ENCODE results near the gene RBM26. TPM values are rescaled to one million over a fixed set of nuclear protein-coding genes. Genes with fewer than 3 reads are reported as not detected.
"Not testable (repeated sequence)": the region's sequence is repeated elsewhere in the genome, so short reads cannot be mapped to it uniquely, and the experiment has no call there.

RBM26 gene
- total and polyA plus RNA-seq, 7 experiments from 2014 or later: 15.7 to 136 (median 77.5) TPM

DNA sequence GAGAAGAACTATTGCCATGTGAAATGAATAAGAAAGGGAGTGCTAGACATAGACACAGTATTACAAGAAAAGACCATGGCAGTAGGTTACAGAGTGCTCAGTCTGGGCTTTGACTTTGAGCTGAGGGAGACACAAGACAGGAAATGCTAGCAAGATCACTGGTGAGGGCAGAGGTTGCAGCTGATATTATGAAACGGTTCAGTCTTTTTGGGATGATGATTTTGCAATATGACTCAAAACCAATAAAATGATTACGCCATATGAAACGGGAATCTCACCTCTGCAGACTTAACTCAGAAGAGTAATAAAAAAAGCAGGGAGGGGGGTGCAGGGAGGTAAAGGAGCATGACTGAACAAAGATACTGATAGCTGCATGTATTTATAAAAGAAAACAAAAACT, 123.1 kb downstream of the RBM26 start:
- Mint-ChIP-seq H3K9me3 (no peaks in the 10 kb centered on the region), H3K4me1 (peaks cover 0 to 7% (median 0%) of the 10 kb centered on the region in 7 donors), H3K27me3 (peaks cover 0 to 4% (median 0%) of the 10 kb centered on the region in 5 donors), H3K4me3 (no peak overlapping the region), H3K27ac (no peak overlapping the region), H3K36me3 (no peaks in the 10 kb centered on the region)
- H3K27me3 ChIP-seq (ENCODE audit: control insufficient read depth in 2 of 2, insufficient read depth in 2 of 2, low read length in 2 of 2): no peaks in the 10 kb centered on the region
- no peaks in the 10 kb centered on the region for H3K4me1 ChIP-seq (ENCODE audit: control insufficient read depth in 2 of 2, insufficient read depth in 2 of 2, low read length in 2 of 2)
- POLR2A ChIA-PET: no interaction called here
- H3K4me3 ChIP-seq (ENCODE audit: low read length): no peak overlapping the region
- H3K36me3 ChIP-seq (ENCODE audit: control insufficient read depth in 2 of 3, insufficient read depth in 3 of 3, low read length in 3 of 3): no peaks in the 10 kb centered on the region
- ATAC-seq (peak; percentile 32), DNase-seq (no peak)
- no peaks in the 10 kb centered on the region for H3K9me3 ChIP-seq (ENCODE audit: control insufficient read depth in 2 of 3, low read length in 3 of 3)
- intact Hi-C loops (cut with micrococcal nuclease): no loop called here
- CTCF ChIA-PET: no interaction called here
- no peak overlapping the region for H3K27ac ChIP-seq (ENCODE audit: low read depth, low read length)

DNA sequence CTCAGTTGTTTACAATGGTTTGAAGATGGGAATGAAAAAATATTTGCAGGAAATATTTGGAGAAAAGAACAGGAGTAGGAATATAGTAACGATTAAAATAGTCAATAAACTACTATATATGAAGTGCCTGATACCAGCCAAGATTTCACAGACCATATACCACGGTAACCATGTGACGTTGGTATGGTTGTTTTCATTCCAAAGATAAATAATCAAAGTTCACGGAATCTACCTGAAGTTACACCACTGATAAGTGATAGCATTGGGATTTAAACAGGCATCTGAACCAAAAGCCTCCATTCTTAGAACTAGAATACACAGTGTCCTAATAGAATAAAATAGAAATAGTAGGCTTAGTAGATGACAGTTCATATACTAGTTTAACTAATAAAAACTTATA, 123.5 kb downstream of the RBM26 start:
- no peak for ATAC-seq
- Mint-ChIP-seq H3K9me3 (no peaks in the 10 kb centered on the region), H3K4me3 (no peak overlapping the region), H3K36me3 (no peaks in the 10 kb centered on the region), H3K27me3 (peaks cover 0 to 4% (median 0%) of the 10 kb centered on the region in 5 donors), H3K27ac (no peak overlapping the region), H3K4me1 (peaks cover 0 to 7% (median 0%) of the 10 kb centered on the region in 7 donors)
- DNase-seq: no peak
- H3K27me3 ChIP-seq (ENCODE audit: control insufficient read depth in 2 of 2, insufficient read depth in 2 of 2, low read length in 2 of 2): no peaks in the 10 kb centered on the region
- no peak overlapping the region for H3K4me3 ChIP-seq (ENCODE audit: low read length)
- H3K27ac ChIP-seq (ENCODE audit: low read depth, low read length): no peak overlapping the region
- H3K4me1 ChIP-seq (ENCODE audit: control insufficient read depth in 2 of 2, insufficient read depth in 2 of 2, low read length in 2 of 2): no peaks in the 10 kb centered on the region
- CTCF ChIA-PET: no interaction called here
- intact Hi-C loops (cut with micrococcal nuclease): no loop called here
- no peaks in the 10 kb centered on the region for H3K36me3 ChIP-seq (ENCODE audit: control insufficient read depth in 2 of 3, insufficient read depth in 3 of 3, low read length in 3 of 3)
- POLR2A ChIA-PET: no interaction called here
- H3K9me3 ChIP-seq (ENCODE audit: control insufficient read depth in 2 of 3, low read length in 3 of 3): no peaks in the 10 kb centered on the region

DNA sequence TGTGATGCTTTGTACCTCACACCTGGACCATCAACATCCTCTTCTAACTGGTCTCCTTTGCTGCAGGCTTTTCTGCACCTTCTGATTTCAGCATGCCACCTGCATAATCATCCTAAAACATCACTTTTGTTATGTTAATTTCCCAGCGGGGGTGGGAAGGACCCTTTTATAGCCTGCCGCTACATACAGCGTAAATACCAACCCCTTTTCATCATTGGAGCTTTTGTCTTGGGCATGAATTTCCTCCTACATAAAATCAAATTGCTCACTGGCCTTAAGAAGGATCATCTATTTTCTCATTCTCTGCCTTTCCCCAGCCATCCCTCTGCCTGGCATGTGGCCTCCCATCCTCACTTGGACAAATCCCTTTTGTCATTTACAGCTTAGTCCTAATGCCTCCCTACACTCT, 124.7 kb downstream of the RBM26 start:
- Histone ChIP-seq H3K27ac (ENCODE audit: low read depth, low read length) (no peak overlapping the region), H3K36me3 (ENCODE audit: control insufficient read depth in 2 of 3, insufficient read depth in 3 of 3, low read length in 3 of 3) (no peaks in the 10 kb centered on the region), H3K4me3 (ENCODE audit: low read length) (no peak overlapping the region), H3K4me1 (ENCODE audit: control insufficient read depth in 2 of 2, insufficient read depth in 2 of 2, low read length in 2 of 2) (no peaks in the 10 kb centered on the region), H3K27me3 (ENCODE audit: control insufficient read depth in 2 of 2, insufficient read depth in 2 of 2, low read length in 2 of 2) (no peaks in the 10 kb centered on the region), H3K9me3 (ENCODE audit: control insufficient read depth in 2 of 3, low read length in 3 of 3) (no peaks in the 10 kb centered on the region)
- Mint-ChIP-seq H3K36me3 (no peaks in the 10 kb centered on the region), H3K9me3 (no peaks in the 10 kb centered on the region), H3K4me1 (peaks cover 0 to 7% (median 0%) of the 10 kb centered on the region in 7 donors), H3K27me3 (peaks cover 0 to 4% (median 0%) of the 10 kb centered on the region in 5 donors), H3K27ac (no peak overlapping the region), H3K4me3 (no peak overlapping the region)
- ATAC-seq (no peak), DNase-seq (no peak)
- ChIA-PET CTCF (no interaction called here), POLR2A (no interaction called here)
- intact Hi-C loops (cut with micrococcal nuclease): no loop called here

DNA sequence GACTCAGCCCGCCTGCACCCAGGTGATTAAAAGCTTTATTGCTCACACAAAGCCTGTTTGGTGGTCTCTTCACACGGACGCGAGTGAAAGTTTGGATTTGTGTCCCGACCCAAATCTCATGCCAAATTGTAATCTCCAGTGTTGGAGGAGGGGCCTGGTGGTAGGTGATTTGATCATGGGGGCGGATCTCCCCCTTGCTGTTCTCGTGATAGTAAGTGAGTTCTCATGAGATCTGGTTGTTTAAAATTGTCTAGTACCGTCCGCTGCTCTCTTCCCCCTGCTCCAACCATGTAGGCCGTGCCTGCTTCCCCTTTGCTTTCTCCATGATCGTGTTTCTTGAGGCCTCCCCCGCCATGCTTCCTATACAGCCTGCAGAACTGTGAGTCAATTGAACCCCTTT, 126.3 kb downstream of the RBM26 start:
- H3K27me3 ChIP-seq (ENCODE audit: control insufficient read depth in 2 of 2, insufficient read depth in 2 of 2, low read length in 2 of 2); POLR2A ChIA-PET; H3K9me3 Mint-ChIP-seq; ATAC-seq; H3K36me3 Mint-ChIP-seq; H3K27ac Mint-ChIP-seq; intact Hi-C loops (cut with micrococcal nuclease); H3K4me3 ChIP-seq (ENCODE audit: low read length); H3K4me1 ChIP-seq (ENCODE audit: control insufficient read depth in 2 of 2, insufficient read depth in 2 of 2, low read length in 2 of 2); H3K4me1 Mint-ChIP-seq; H3K9me3 ChIP-seq (ENCODE audit: control insufficient read depth in 2 of 3, low read length in 3 of 3); DNase-seq; H3K36me3 ChIP-seq (ENCODE audit: control insufficient read depth in 2 of 3, insufficient read depth in 3 of 3, low read length in 3 of 3); CTCF ChIA-PET; H3K4me3 Mint-ChIP-seq; H3K27ac ChIP-seq (ENCODE audit: low read depth, low read length): not testable (repeated sequence)
- peaks cover 2 to 10% (median 8%) of the 10 kb centered on the region in 5 donors for H3K27me3 Mint-ChIP-seq

DNA sequence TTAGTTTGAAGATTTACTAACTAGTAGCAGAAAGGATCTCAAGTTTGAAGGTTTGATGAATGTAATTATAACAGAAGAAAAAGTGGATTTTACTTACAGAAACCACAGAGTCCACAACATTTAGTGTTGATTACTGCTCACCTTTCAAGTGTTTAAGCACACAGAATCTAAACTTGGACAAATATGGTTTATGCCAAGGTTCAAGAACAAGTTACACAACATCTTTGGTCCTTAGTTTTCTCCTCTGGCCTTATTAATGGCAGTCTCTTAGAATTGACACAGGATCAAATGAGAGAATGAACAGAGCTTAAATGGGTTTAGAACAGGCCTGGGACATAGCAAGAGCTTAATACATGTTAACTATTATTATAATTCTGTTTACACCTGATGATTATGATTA, 133.0 kb downstream of the RBM26 start:
- H3K36me3 Mint-ChIP-seq: no peaks in the 10 kb centered on the region
- POLR2A ChIA-PET: no interaction called here
- H3K4me1 Mint-ChIP-seq: no peaks in the 10 kb centered on the region
- no peak overlapping the region for H3K27ac ChIP-seq (ENCODE audit: low read depth, low read length)
- peaks cover 0 to 8% (median 1%) of the 10 kb centered on the region in 11 donors for H3K9me3 Mint-ChIP-seq
- ATAC-seq (no peak), DNase-seq (no peak)
- no peaks in the 10 kb centered on the region for H3K9me3 ChIP-seq (ENCODE audit: control insufficient read depth in 2 of 3, low read length in 3 of 3)
- no peak overlapping the region for H3K4me3 Mint-ChIP-seq
- H3K27me3 ChIP-seq (ENCODE audit: control insufficient read depth in 2 of 2, insufficient read depth in 2 of 2, low read length in 2 of 2): no peaks in the 10 kb centered on the region
- H3K27ac Mint-ChIP-seq: no peak overlapping the region
- H3K4me3 ChIP-seq (ENCODE audit: low read length): no peak overlapping the region
- no peaks in the 10 kb centered on the region for H3K36me3 ChIP-seq (ENCODE audit: control insufficient read depth in 2 of 3, insufficient read depth in 3 of 3, low read length in 3 of 3)
- H3K4me1 ChIP-seq (ENCODE audit: control insufficient read depth in 2 of 2, insufficient read depth in 2 of 2, low read length in 2 of 2): no peaks in the 10 kb centered on the region
- CTCF ChIA-PET: no interaction called here
- intact Hi-C loops (cut with micrococcal nuclease): no loop called here
- H3K27me3 Mint-ChIP-seq: peaks cover 8 to 22% (median 19%) of the 10 kb centered on the region in 5 donors

DNA sequence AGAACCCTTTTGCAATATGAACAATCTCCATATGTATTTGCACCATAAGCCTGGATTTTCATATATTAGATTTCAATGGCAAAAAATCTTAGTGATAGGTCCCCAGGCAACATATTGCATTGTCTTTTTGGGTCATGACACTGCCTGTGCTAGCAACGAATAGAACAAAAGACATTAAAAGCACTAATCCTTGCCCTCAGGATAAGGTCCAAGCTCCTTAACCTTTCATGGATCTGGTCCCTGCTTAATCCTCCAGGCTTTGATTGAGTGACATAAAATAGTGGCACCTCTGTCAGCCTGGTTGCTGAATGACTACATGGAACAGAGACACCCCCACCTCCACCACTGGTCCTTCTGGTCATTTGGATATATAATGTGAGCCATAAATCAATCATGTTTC, 134.4 kb downstream of the RBM26 start:
- CTCF ChIA-PET: no interaction called here
- Histone ChIP-seq H3K4me1 (ENCODE audit: control insufficient read depth in 2 of 2, insufficient read depth in 2 of 2, low read length in 2 of 2) (no peaks in the 10 kb centered on the region), H3K4me3 (ENCODE audit: low read length) (no peak overlapping the region), H3K36me3 (ENCODE audit: control insufficient read depth in 2 of 3, insufficient read depth in 3 of 3, low read length in 3 of 3) (no peaks in the 10 kb centered on the region), H3K27me3 (ENCODE audit: control insufficient read depth in 2 of 2, insufficient read depth in 2 of 2, low read length in 2 of 2) (no peaks in the 10 kb centered on the region), H3K27ac (ENCODE audit: low read depth, low read length) (no peak overlapping the region), H3K9me3 (ENCODE audit: control insufficient read depth in 2 of 3, low read length in 3 of 3) (no peaks in the 10 kb centered on the region)
- H3K4me1 Mint-ChIP-seq: no peaks in the 10 kb centered on the region
- peaks cover 8 to 22% (median 19%) of the 10 kb centered on the region in 5 donors for H3K27me3 Mint-ChIP-seq
- intact Hi-C loops (cut with micrococcal nuclease): no loop called here
- no peak overlapping the region for H3K4me3 Mint-ChIP-seq
- peaks cover 0 to 10% (median 3%) of the 10 kb centered on the region in 11 donors for H3K9me3 Mint-ChIP-seq
- no peak for DNase-seq
- POLR2A ChIA-PET: no interaction called here
- H3K27ac Mint-ChIP-seq: no peak overlapping the region
- ATAC-seq: no peak
- no peaks in the 10 kb centered on the region for H3K36me3 Mint-ChIP-seq

DNA sequence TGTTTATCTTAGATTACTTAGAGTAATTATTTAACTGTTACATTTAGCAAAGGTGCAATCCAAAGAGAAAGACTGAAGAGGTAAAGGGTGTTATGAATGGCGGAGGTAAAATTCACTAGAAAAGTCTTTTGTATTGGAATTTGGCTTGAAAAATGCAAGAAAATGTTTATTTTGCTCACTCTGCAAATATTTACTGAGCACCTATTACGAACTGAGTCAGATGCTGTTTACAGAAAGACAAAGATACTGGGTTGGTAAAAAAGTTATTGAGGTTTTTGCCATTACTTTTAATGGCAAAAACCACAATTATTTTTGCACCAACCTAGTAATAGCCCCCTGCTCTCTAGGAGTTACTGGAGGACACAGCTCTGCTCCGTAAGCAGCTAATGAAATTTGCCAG, 135.2 kb downstream of the RBM26 start:
- intact Hi-C loops (cut with micrococcal nuclease): no loop called here
- Mint-ChIP-seq H3K36me3 (no peaks in the 10 kb centered on the region), H3K27me3 (peaks cover 14 to 22% (median 20%) of the 10 kb centered on the region in 5 donors), H3K4me1 (no peaks in the 10 kb centered on the region), H3K4me3 (no peak overlapping the region), H3K9me3 (peaks cover 0 to 10% (median 3%) of the 10 kb centered on the region in 11 donors), H3K27ac (no peak overlapping the region)
- Histone ChIP-seq H3K4me3 (ENCODE audit: low read length) (no peak overlapping the region), H3K9me3 (ENCODE audit: control insufficient read depth in 2 of 3, low read length in 3 of 3) (no peaks in the 10 kb centered on the region), H3K27ac (ENCODE audit: low read depth, low read length) (no peak overlapping the region), H3K36me3 (ENCODE audit: control insufficient read depth in 2 of 3, insufficient read depth in 3 of 3, low read length in 3 of 3) (no peaks in the 10 kb centered on the region), H3K4me1 (ENCODE audit: control insufficient read depth in 2 of 2, insufficient read depth in 2 of 2, low read length in 2 of 2) (no peaks in the 10 kb centered on the region), H3K27me3 (ENCODE audit: control insufficient read depth in 2 of 2, insufficient read depth in 2 of 2, low read length in 2 of 2) (no peaks in the 10 kb centered on the region)
- no peak for ATAC-seq
- CTCF ChIA-PET: no interaction called here
- DNase-seq: no peak
- POLR2A ChIA-PET: no interaction called here
